A549 (cell line): ENCODE measurements around the gene CD46. TPM values are rescaled to one million over a fixed set of nuclear protein-coding genes. Genes with fewer than 3 reads are reported as not detected.

ENCODE experiments used
- ATAC-seq, 2 experiments: fragments of 200-7000 bp in 1 of 2; fragments of >200 bp in 1 of 2; cut with Nextera tagmentation in 1 of 2; cut with Tn5 transposase in 1 of 2; 3 replicates each; pipeline versions ENCODE4 v1.8.0 to v1.9.1; 2018 to 2020; ENCODE audit warnings: mild to moderate bottlenecking in 1 of 2, moderate library complexity in 1 of 2
- CTCF ChIA-PET: fragments of 300-600 bp; sonication (Branson Sonifier 250); formaldehyde crosslinking; extraction: SDS; loops from one replicate; lab custom pipeline; 2021; ENCODE audit warnings: antibody characterized with exemption, inconsistent platforms; lab: Yijun Ruan, JAX
- POLR2A ChIA-PET: fragments of 350-600 bp; formaldehyde crosslinking; extraction: SDS; loops from one replicate; lab custom pipeline; 2021; ENCODE audit warnings: antibody characterized with exemption, inconsistent platforms; lab: Yijun Ruan, JAX
- DNase-seq, 2 experiments: peaks; one replicate each; pipeline versions ENCODE4 v3.0.0 to v3.0.0-alpha.2; 2011 to 2016; ENCODE audit warnings: low read depth in 1 of 2, low spot score in 1 of 2
- FAIRE-seq: peaks from 2 replicates; lab custom pipeline; 2011; peaks lifted over from hg19 to GRCh38; lab: Jason Lieb, UNC
- H3K27ac ChIP-seq, 2 experiments: fragments of >200 bp; sonication (Bioruptor Twin); formaldehyde crosslinking; 3 replicates each; pipeline ENCODE4 v1.5.1; 2016 to 2017
- H3K4me1 ChIP-seq: fragments of >200 bp; sonication (Bioruptor Twin); formaldehyde crosslinking; 3 replicates; pipeline ENCODE4 v1.6.1; 2016
- H3K4me2 ChIP-seq: fragments of >200 bp; sonication (Bioruptor Twin); formaldehyde crosslinking; 3 replicates; pipeline ENCODE4 v1.6.1; 2016
- H3K4me3 ChIP-seq: fragments of >200 bp; sonication (Bioruptor Twin); formaldehyde crosslinking; 3 replicates; pipeline ENCODE4 v1.5.1; 2016
- H3K9me3 ChIP-seq: fragments of >200 bp; sonication (Bioruptor Twin); formaldehyde crosslinking; 3 replicates; pipeline ENCODE4 v1.6.1; 2016
- BHLHE40 ChIP-seq: IDR thresholded peaks from 2 replicates; pipeline ENCODE4 v1.6.1; 2012; ENCODE audit warnings: low read depth, low read length, inconsistent platforms
- CEBPB ChIP-seq, 2 experiments: fragments of >200 bp in 1 of 2; sonication (Bioruptor Twin) in 1 of 2; formaldehyde crosslinking in 1 of 2; IDR thresholded peaks; 2 replicates each; pipeline ENCODE4 v1.6.1; 2012 to 2016
- ELK1 ChIP-seq: fragments of 150-350 bp; IDR thresholded peaks from 2 replicates; pipeline ENCODE4 v1.6.1; 2014; ENCODE audit warnings: low read depth, mild to moderate bottlenecking, low read length
- EP300 ChIP-seq, 2 experiments: fragments of >200 bp; sonication (Bioruptor Twin); formaldehyde crosslinking; IDR thresholded peaks; 2 replicates in 1 of 2; 3 replicates in 1 of 2; pipeline ENCODE4 v1.6.1; 2016 to 2017
- FOSB ChIP-seq: fragments of 250-450 bp; sonication (Bioruptor Pico); IDR thresholded peaks from 2 replicates; pipeline ENCODE4 v1.5.0; 2020; ENCODE audit warnings: mild to moderate bottlenecking, moderate library complexity
- GATA3 ChIP-seq: IDR thresholded peaks from 2 replicates; pipeline ENCODE4 v1.6.1; 2012; ENCODE audit warnings: borderline replicate concordance
- HOXA7 ChIP-seq: fragments of 250-450 bp; sonication (Bioruptor Pico); IDR thresholded peaks from 2 replicates; pipeline ENCODE4 v1.5.0; 2020; ENCODE audit warnings: mild to moderate bottlenecking, moderate library complexity
- HOXB13 ChIP-seq: fragments of 250-450 bp; sonication (Bioruptor Pico); IDR thresholded peaks from 2 replicates; pipeline ENCODE4 v1.5.0; 2020; ENCODE audit warnings: low read depth, mild to moderate bottlenecking, moderate library complexity
- KDM1A ChIP-seq: fragments of 200-600 bp; sonication (generic); IDR thresholded peaks from 2 replicates; pipeline ENCODE4 v1.6.1; 2016; ENCODE audit warnings: low read depth, mild to moderate bottlenecking
- MAFK ChIP-seq: fragments of 450-650 bp; IDR thresholded peaks from 2 replicates; pipeline ENCODE4 v1.6.1; 2014; ENCODE audit not compliant: partially characterized antibody
- MYC ChIP-seq: IDR thresholded peaks from 2 replicates; pipeline ENCODE4 v1.6.1; 2012; ENCODE audit warnings: mild to moderate bottlenecking, inconsistent platforms, low read length, improper control_type of control experiment, borderline replicate concordance
- NPAS2 ChIP-seq: fragments of 250-450 bp; sonication (Bioruptor Pico); IDR thresholded peaks from 2 replicates; pipeline ENCODE4 v1.8.0; 2022; ENCODE audit warnings: mild to moderate bottlenecking, moderate library complexity, borderline replicate concordance
- NR3C1 ChIP-seq: fragments of >200 bp; sonication (Bioruptor Twin); formaldehyde crosslinking; IDR thresholded peaks from 3 replicates; pipeline ENCODE4 v1.6.1; 2017
- PBX3 ChIP-seq: IDR thresholded peaks from 2 replicates; pipeline ENCODE4 v1.6.1; 2012
- PHF8 ChIP-seq: fragments of 200-600 bp; sonication (generic); IDR thresholded peaks from 2 replicates; pipeline ENCODE4 v1.6.1; 2016; ENCODE audit warnings: low read depth, mild to moderate bottlenecking, antibody characterized with exemption, moderate library complexity, borderline replicate concordance
- POLR2AphosphoS2 ChIP-seq: conservative IDR thresholded peaks from 2 replicates; pipeline ENCODE4 v1.6.1; 2012; ENCODE audit warnings: low read length, improper control_type of control experiment, inconsistent platforms
- REST ChIP-seq: fragments of 200-600 bp; sonication (generic); IDR thresholded peaks from 2 replicates; pipeline ENCODE4 v1.6.1; 2016; ENCODE audit warnings: antibody characterized with exemption, mild to moderate bottlenecking, moderate library complexity
- RFX5 ChIP-seq: fragments of 450-650 bp; IDR thresholded peaks from 2 replicates; pipeline ENCODE4 v1.7.1; 2014; ENCODE audit warnings: antibody characterized with exemption, mild to moderate bottlenecking, moderate library complexity
- SMC3 ChIP-seq: fragments of >200 bp; sonication (Bioruptor Twin); formaldehyde crosslinking; IDR thresholded peaks from 3 replicates; pipeline ENCODE4 v1.6.1; 2018; ENCODE audit warnings: inconsistent platforms
- TFCP2L1 ChIP-seq: fragments of 250-450 bp; sonication (Bioruptor Pico); IDR thresholded peaks from 2 replicates; pipeline ENCODE4 v1.5.0; 2021; ENCODE audit warnings: mild to moderate bottlenecking
- TP53 ChIP-seq: fragments of 250-450 bp; sonication (Bioruptor Pico); IDR thresholded peaks from 2 replicates; pipeline ENCODE4 v1.5.0; 2021; ENCODE audit warnings: mild to moderate bottlenecking, moderate library complexity
- ZNF302 ChIP-seq: fragments of 250-450 bp; sonication (Bioruptor Pico); IDR thresholded peaks from 2 replicates; pipeline ENCODE4 v1.9.0; 2021; ENCODE audit warnings: inconsistent platforms, mild to moderate bottlenecking, moderate library complexity
- ZSCAN20 ChIP-seq: fragments of 250-450 bp; sonication (Bioruptor Pico); IDR thresholded peaks from 2 replicates; pipeline ENCODE4 v1.8.0; 2022; ENCODE audit warnings: mild to moderate bottlenecking, moderate library complexity
- WGBS: methylation state at CpG from one replicate; pipeline ENCODE4 v1.1.6; 2017; ENCODE audit errors: missing lambda C conversion rate; 5-methylcytosine and 5-hydroxymethylcytosine counted together
- polyA plus RNA-seq, 4 experiments: library from polyadenylated mRNA; depleted of rRNA in 3 of 4; stranded (reverse); fragments of >200 nt; fragmentation: RNase III in 1 of 4; extraction: RNeasy Plus Mini Kit Qiagen cat#74134 plus additional on column Dnase treatment in 1 of 4; gene quantifications; 2 replicates in 3 of 4; 3 replicates in 1 of 4; pipeline ENCODE4 v1.2.3, GENCODE V29; 2011 to 2017

CD46 gene
- polyA plus RNA-seq, 2 of the 4 experiments (the other 2 are of a cell fraction): 142 to 239 TPM

- peak overlapping the region; percentile 95 for H3K4me2 ChIP-seq
- ATAC-seq (peak; percentile 72 to 86), DNase-seq (peak; percentile 92 to 97), FAIRE-seq (no peak)
- CTCF ChIA-PET: interaction anchor here (0.7 to 16.6 kb wide), 16 partner anchors 8 to 309 kb away, joined by 3 to 260 read pairs (median 4); no protein-coding TSS in a partner anchor
- POLR2A ChIA-PET: interaction anchor here (0.8 to 2.8 kb wide), 6 partner anchors 9 to 46 kb away, joined by 3 to 15 read pairs (median 4); no protein-coding TSS in a partner anchor
- no peaks in the 10 kb centered on the region for H3K9me3 ChIP-seq
- H3K27ac ChIP-seq: peak overlapping the region; percentile 86 to 91
- WGBS: 34% methylated on average over 11 of the region's 11 CpGs
- H3K4me1 ChIP-seq: peaks cover 78% of the 10 kb centered on the region
- TF ChIP-seq KDM1A (no peak), RFX5 (peak; percentile 79; the same call in 1 of the 2 replicates), MAFK (peak; percentile 39), REST (no peak), ZNF302 (CRISPR knock-in tag) (no peak), TFCP2L1 (no peak)
- peak overlapping the region; percentile 54 for H3K4me3 ChIP-seq
These were observed 71.0 kb downstream of the CD46 start for GRCh38 chr1:207822602-207823451.

GRCh38 chr1:207823531-207823879 is 71.7 kb downstream of the CD46 start:
- Histone ChIP-seq H3K4me2 (peak overlapping the region; percentile 95), H3K4me3 (peak overlapping the region; percentile 54), H3K4me1 (peaks cover 80% of the 10 kb centered on the region), H3K9me3 (no peaks in the 10 kb centered on the region), H3K27ac (peak overlapping the region; percentile 86 to 91)
- CTCF ChIA-PET: interaction anchor here (0.7 to 16.6 kb wide), 20 partner anchors 8 to 429 kb away, joined by 3 to 260 read pairs (median 4); no protein-coding TSS in a partner anchor
- TF ChIP-seq NPAS2 (CRISPR knock-in tag) (no peak), EP300 (IDR thresholded peaks at IDR 0.05) (no peak), POLR2AphosphoS2 (no peak), FOSB (CRISPR knock-in tag) (no peak), HOXA7 (CRISPR knock-in tag) (no peak)
- FAIRE-seq (no peak), ATAC-seq (peak in 1 of 2 experiments; percentile 0; a peak in 2 of 6 replicates), DNase-seq (no peak)
- WGBS: 30% methylated on average over 15 of the region's 19 CpGs
- POLR2A ChIA-PET: interaction anchor here (0.7 to 2.8 kb wide), 7 partner anchors 9 to 919 kb away, joined by 3 to 15 read pairs (median 5); no protein-coding TSS in a partner anchor

GRCh38 chr1:207823880-207824566 is 72.2 kb downstream of the CD46 start:
- CTCF ChIA-PET: interaction anchor here (0.7 to 16.6 kb wide), 18 partner anchors 9 to 428 kb away, joined by 3 to 260 read pairs (median 4); no protein-coding TSS in a partner anchor
- peak; percentile 71 to 79 for ATAC-seq
- FAIRE-seq: no peak
- H3K4me3 ChIP-seq: peak overlapping the region; percentile 54
- DNase-seq: peak; percentile 92 to 97
- peak overlapping the region; percentile 86 to 91 for H3K27ac ChIP-seq
- POLR2A ChIA-PET: interaction anchor here (0.7 to 2.8 kb wide), 8 partner anchors 10 to 919 kb away, joined by 3 to 15 read pairs (median 6); no protein-coding TSS in a partner anchor
- WGBS: 2% methylated on average over 9 of the region's 9 CpGs
- no peaks in the 10 kb centered on the region for H3K9me3 ChIP-seq
- H3K4me1 ChIP-seq: peaks cover 74% of the 10 kb centered on the region
- peak overlapping the region; percentile 95 for H3K4me2 ChIP-seq
- TF ChIP-seq PHF8 (no peak), CEBPB (IDR thresholded peaks at IDR 0.05) (peak; percentile 72 to 91; a peak in 3 of 4 replicates), ZSCAN20 (peak; percentile 72), EP300 (IDR thresholded peaks at IDR 0.05) (no peak), TFCP2L1 (no peak), SMC3 (peak; percentile 34; the same call in 1 of the 3 replicates), MYC (peak; percentile 85), PBX3 (peak; percentile 43; the same call in 1 of the 2 replicates), TP53 (0 out of 2 replicates have a peak, but pooled peaks have one; percentile 27), NPAS2 (CRISPR knock-in tag) (no peak), ELK1 (no peak), MAFK (no peak), GATA3 (no peak), BHLHE40 (no peak), HOXB13 (CRISPR knock-in tag) (peak; percentile 81; the same call in 1 of the 2 replicates), NR3C1 (no peak)
